HUDEP-2 (cell line): ENCODE measurements around the gene POLD2.
"Not testable (repeated sequence)": the region's sequence is repeated elsewhere in the genome, so short reads cannot be mapped to it uniquely, and the experiment has no call there.

Experiments
- DNase-seq, 76 experiments: peaks; one replicate each; lab custom pipeline; 2025; ENCODE audit not compliant: unreplicated experiment in 76 of 76; lab: John Stamatoyannopoulos, UW

POLD2 gene

DNA sequence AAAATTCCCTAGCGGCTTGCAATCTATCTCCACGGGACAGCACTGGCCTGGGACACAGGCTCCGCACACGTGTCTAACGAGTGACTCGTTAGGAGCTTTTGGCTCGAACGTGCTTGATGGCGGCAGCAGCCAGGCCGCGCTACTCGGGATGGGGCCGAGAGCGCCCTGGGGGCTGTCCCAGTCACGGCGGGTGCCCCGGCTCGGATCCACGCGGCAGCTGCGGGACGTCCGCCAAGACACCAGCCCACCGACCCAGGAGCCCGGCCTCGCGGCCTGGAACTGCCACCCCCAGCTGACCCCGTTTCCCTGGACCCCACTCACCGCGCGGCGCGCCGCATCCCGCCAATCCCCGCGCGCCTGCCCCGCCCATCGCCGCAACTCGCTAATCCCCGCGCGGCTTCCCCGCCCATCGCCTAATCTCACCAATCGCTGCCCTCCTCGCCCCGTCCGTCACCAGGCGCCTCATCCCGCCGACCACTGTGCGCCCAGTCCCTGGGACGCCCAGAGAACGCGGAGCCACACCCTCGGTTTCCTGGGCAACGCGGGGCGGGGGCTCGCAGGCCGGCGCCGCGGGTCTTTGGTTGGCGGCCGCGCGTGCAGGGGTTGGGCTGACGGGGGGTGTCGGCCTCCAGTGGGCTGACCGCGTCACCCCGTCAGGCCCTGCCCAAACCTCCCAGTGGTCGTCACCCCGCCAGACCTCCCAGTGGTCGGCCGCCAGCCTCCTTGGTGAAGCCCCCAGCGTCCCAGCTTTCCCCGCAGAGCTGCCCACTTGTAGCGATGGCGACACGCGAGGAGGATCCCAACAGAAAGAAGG lies at the start of gene POLD2:
TSS of gene POLD2 (minus strand) at position 359 of the 814 bp plus-strand sequence. CDS start 1,495 bp downstream, outside the sequence.
- peak in 75 of 76 experiments; percentile 54 to 98 (median 95) for DNase-seq

DNA sequence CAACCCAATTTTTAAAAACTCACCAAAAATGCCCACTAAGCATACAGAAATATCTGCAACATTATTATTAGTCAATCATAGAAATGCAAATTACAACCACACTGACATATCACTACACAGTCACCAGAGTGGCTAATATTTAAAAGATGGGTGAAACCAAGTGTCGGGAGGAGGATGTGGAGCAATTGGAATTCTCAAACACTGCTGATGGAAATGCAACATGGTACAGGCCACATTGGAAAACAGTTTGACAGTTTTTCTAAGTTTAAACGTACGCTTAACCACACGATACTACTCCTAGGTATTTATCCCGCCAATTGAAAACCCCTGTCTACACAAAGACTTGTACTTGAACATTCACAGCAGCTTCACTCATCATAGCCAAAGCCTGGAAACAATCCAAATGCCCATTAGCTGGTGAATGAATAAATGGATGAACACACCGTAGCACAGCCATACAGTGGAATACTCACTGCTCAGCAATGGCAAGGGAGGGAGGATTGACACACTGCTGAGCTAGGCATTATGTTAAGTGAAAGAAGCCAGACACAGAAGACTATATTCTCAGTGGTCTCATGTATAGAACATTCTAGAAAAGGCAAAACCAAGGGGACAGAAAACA lies 49.6 kb upstream of the POLD2 start:
- no peak for DNase-seq

DNA sequence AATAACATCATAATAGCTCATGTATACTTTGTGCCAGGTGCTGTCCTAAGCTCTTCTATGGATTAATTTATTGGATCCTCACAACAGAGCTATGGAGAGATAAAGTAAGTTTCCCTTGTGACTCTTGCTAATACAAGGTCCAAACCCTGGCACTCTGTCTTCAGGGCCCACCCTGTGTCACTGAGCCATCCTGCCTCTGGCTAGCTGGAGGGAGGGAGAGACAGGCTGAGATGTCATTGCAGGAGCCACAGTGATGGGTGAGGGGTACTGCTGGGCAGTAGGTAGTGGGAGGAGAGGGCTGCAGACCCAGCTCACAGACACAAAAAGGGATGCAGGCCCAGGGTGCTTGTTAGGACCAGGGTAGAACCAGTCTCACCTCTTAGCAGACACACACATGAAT lies 49.0 kb upstream of the POLD2 start:
- no peak for DNase-seq

- not testable (repeated sequence) for DNase-seq
Measured at GRCh38 chr7:44171901-44172300, 48.6 kb upstream of the POLD2 start.

DNA sequence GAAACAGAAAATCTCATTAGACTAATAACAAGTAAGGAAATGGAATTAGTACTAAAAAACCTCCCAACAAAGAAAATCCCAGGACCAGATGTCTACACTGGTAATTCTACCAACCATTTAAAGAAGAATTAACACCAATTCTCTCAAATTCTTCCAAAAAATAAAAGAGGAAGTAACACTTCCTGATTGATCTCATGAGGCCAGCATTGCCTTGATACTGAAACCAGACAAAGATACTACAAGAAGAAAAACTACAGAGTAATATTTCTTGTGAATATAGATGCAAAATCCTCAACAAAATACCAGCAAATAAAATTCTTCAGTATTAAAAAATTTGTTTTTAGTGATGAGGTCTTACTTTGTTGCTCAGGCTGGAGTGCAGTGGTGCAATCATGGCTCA lies 44.6 kb upstream of the POLD2 start:
- no peak for DNase-seq

- DNase-seq = no peak
Measured at GRCh38 chr7:44163591-44163990, 40.2 kb upstream of the POLD2 start.

GRCh38 chr7:44162785-44163395 lies 39.5 kb upstream of the POLD2 start:
- no peak for DNase-seq

DNA sequence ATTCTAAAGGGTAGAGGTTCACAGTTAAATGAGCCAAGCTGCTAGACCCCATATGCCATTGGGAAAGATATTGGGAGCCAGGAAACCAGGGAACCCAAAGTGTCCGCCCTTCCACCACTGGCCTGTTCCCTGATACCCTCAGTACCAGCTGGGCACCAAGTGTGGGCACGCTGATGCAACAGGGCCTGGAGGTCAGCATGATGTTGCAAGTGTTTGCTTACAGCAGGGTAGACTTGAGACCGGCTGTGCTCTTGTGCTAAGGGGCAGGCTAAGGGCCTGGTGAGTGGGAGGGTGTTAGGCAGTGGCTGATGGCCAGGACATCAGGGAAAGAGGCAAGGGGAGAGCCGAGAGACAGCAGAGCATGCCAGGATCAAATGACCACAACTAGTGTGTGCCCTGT lies 38.8 kb upstream of the POLD2 start:
- DNase-seq = no peak

- DNase-seq = no peak
Measured at GRCh38 chr7:44161371-44161770, 38.0 kb upstream of the POLD2 start.

DNA sequence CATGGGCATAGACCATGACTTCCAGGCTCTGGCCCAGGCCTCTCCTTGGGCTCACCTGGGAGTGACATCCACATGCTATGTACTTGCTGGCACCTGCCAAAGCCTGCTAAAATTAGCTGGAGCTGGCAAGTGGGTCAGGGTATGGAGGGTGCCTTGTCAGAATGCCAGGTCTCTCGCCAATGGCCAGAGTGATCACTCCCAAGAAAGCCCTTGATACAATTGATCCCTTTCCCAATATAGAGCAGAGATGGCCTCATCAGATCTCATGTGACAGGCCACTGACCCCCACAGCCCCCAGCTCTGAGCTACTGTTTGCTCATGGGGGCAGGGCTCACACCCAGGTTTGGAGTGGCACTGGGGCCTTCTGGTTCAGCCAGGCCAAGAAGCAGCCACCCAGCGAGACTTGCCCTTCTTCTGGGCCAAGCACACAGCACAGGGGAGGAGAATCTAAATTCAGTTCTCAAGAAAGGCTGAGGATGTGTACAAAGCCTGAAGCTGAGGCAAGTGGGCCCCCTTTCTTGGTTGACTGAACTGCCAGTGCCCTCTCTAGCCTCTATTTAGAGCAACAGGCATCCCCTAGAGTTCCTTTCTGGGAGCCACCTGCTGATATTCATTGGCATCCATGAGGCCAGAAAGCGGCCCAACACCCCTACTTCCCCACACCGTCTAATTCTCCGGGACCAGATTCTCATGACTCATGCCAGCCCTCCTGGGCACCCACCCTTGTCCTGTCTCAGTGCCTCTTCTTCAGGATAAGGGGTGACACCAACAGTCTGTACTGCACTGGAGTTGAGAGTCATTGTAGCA lies 36.7 kb upstream of the POLD2 start:
- DNase-seq = no peak

- DNase-seq = no peak
Measured at GRCh38 chr7:44158873-44159631, 35.7 kb upstream of the POLD2 start.

- DNase-seq = no peak
Measured at GRCh38 chr7:44158096-44158872, 34.9 kb upstream of the POLD2 start.

- DNase-seq = peak in 1 of 76 experiments; percentile 23
Measured at GRCh38 chr7:44157116-44158080, 34.0 kb upstream of the POLD2 start.

GRCh38 chr7:44156453-44157010 lies 33.2 kb upstream of the POLD2 start:
- no peak for DNase-seq

- no peak for DNase-seq
Measured at GRCh38 chr7:44155191-44156185, 32.1 kb upstream of the POLD2 start.

DNA sequence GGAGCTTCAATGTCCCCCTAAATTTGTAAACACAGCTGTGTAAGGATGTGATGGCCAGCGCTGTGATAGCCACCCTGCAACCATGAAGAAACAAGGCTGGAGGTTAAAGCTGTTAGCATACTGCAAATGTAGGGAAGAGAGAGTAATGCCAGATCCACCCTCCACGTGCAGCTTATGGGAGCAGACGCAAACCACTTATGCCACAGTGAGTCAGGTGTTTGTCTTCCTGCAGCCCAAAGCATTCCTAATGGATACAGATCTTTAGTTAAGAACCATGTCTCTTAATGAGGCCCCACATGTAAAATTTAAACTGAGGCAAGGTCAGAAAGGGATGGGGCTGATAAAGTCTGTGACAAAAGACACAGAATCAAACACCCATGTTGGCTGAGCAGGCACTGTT lies 31.4 kb upstream of the POLD2 start:
- no peak for DNase-seq

DNA sequence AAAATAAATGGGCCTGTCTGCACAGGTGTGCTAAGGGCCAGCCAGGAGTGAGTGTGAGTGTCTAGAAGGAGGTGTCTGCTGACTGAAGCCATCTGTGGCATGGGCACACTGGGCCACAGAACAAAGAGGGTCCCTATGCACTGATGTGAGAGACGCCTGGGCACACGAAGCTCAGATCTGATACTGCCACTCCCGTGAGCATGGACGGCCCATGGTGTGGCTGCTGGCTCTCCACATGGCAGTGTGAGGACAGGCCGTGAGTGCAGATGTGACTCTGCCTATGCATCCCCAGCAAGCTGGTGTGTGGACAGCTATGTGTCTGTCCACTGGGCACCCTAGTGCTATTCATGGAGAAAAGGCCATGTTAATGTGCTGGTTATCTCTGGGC lies 30.6 kb upstream of the POLD2 start:
- no peak for DNase-seq
